Activated T-cell treated with anti-CD3 and anti-CD28 coated beads for 48 hours (primary cell): ENCODE results near the gene NCOA7.

Experiments used
- DNase-seq: peaks from one replicate; pipeline ENCODE4 v3.0.0-alpha.2; 2020; ENCODE audit warnings: low read depth

The NCOA7 gene

GRCh38 chr6:125790358-125791150 lies at the start of gene NCOA7:
NCOA7 (plus strand) TSS chr6:125790960; CDS start chr6:125815355, 24,395 bp downstream.
- peak; percentile 73 for DNase-seq

- DNase-seq, result no peak
Measured at GRCh38 chr6:125741336-125741735, 49.4 kb upstream of the NCOA7 start.

- DNase-seq, result no peak
Measured at GRCh38 chr6:125742024-125742423, 48.7 kb upstream of the NCOA7 start.

GRCh38 chr6:125742464-125743120 lies 48.2 kb upstream of the NCOA7 start:
- DNase-seq, result no peak

GRCh38 chr6:125743604-125744003 lies 47.2 kb upstream of the NCOA7 start:
- no peak for DNase-seq

GRCh38 chr6:125745281-125746018 lies 45.3 kb upstream of the NCOA7 start:
- DNase-seq, result no peak

GRCh38 chr6:125746019-125746414 lies 44.7 kb upstream of the NCOA7 start:
- no peak for DNase-seq

- peak; percentile 40 for DNase-seq
Measured at GRCh38 chr6:125746731-125747588, 43.8 kb upstream of the NCOA7 start.

- peak; percentile 12 for DNase-seq
Measured at GRCh38 chr6:125747589-125748405, 43.0 kb upstream of the NCOA7 start.

- peak; percentile 9 for DNase-seq
Measured at GRCh38 chr6:125748406-125749172, 42.2 kb upstream of the NCOA7 start.

GRCh38 chr6:125749173-125749864 lies 41.4 kb upstream of the NCOA7 start, which contains the start of gene HEY2:
HEY2 (plus strand) TSS chr6:125749632; CDS start chr6:125749777, 145 bp downstream.
- peak; percentile 86 for DNase-seq

GRCh38 chr6:125749865-125750691 lies 40.7 kb upstream of the NCOA7 start:
- DNase-seq, result no peak

GRCh38 chr6:125750692-125751333 lies 39.9 kb upstream of the NCOA7 start:
- DNase-seq, result no peak

GRCh38 chr6:125751334-125751916 lies 39.3 kb upstream of the NCOA7 start:
- DNase-seq, result no peak

- no peak for DNase-seq
Measured at GRCh38 chr6:125752773-125753172, 38.0 kb upstream of the NCOA7 start.

- no peak for DNase-seq
Measured at GRCh38 chr6:125753218-125753936, 37.4 kb upstream of the NCOA7 start.

- DNase-seq, result no peak
Measured at GRCh38 chr6:125753937-125754259, 36.9 kb upstream of the NCOA7 start.
